Coronary artery (tissue), 2 donors: ENCODE measurements around the gene MTERF1.
"Not testable (repeated sequence)": the region's sequence is repeated elsewhere in the genome, so short reads cannot be mapped to it uniquely, and the experiment has no call there.

Source experiments
- DNase-seq: peaks from one replicate; pipeline ENCODE4 v3.0.0-alpha.2; 2017; ENCODE audit warnings: low spot score
- H3K27ac ChIP-seq, 2 donors: fragments of 200-600 bp; sonication (generic); one replicate each; pipeline ENCODE4 v1.5.1; 2016 to 2019
- H3K4me3 ChIP-seq: fragments of 200-600 bp; sonication (generic); 2 replicates; pipeline ENCODE4 v1.5.1; 2016; ENCODE audit warnings: mild to moderate bottlenecking, moderate library complexity
- TF ChIP-seq, protein P1 (sequence below): fragments of 200-600 bp; sonication (generic); IDR thresholded peaks from one replicate; pipeline ENCODE4 v1.5.1; 2019; ENCODE audit warnings: antibody characterized with exemption

Gene MTERF1

DNA sequence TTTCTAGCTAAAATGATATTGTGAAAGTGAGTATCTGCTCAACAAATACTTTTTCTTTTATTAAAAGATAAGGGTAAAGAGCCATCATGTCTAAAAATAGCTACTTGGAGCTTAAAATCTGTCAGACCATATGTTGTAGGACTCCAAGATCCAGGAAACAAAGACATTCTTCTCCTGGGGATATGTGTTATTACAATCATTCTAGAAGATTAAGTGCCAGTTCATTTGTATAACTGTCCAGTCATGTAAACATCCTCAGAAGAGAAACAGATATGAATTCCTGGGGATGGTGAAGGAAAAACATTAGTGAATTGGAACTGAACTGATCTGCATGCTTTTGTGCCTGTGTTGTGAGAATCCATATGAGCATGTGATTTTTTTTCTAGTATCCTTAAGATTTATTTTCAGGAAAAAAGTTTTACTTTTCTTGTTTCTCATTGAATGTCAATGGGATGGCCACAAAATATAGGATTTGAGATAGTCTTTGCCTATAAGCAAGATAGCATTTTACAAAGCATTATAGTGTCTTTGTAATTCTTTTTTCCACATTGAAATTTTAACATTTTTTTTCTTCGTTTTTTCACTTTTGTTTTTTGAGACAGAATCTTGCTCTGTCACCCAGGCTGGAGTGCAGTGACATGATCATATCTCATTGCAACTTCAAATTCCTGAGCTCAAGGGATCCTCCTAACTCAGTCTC lies 14.4 kb upstream of the MTERF1 start:
- H3K4me3 ChIP-seq, result no peak overlapping the region
- DNase-seq, result no peak
- TF ChIP-seq, protein P1, sequence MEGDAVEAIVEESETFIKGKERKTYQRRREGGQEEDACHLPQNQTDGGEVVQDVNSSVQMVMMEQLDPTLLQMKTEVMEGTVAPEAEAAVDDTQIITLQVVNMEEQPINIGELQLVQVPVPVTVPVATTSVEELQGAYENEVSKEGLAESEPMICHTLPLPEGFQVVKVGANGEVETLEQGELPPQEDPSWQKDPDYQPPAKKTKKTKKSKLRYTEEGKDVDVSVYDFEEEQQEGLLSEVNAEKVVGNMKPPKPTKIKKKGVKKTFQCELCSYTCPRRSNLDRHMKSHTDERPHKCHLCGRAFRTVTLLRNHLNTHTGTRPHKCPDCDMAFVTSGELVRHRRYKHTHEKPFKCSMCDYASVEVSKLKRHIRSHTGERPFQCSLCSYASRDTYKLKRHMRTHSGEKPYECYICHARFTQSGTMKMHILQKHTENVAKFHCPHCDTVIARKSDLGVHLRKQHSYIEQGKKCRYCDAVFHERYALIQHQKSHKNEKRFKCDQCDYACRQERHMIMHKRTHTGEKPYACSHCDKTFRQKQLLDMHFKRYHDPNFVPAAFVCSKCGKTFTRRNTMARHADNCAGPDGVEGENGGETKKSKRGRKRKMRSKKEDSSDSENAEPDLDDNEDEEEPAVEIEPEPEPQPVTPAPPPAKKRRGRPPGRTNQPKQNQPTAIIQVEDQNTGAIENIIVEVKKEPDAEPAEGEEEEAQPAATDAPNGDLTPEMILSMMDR, result no peak

DNA sequence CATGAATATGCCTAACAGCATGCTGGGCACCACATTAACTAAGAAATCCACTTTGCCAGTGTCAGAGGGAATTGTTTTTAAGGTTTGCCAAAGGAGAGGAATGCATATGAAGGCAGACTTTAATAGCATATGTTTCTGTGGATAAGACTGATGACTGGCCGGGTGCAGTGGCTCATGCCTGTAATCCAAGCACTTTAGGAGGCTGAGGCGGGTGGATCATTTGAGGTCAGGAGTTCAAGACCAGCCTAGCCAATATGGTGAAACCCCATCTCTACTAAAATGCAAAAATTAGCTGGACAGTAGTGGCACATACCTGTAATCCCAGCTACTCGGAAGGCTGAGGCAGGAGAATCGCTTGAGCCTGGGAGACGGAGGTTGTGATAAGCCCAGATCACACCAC lies 13.2 kb upstream of the MTERF1 start:
- DNase-seq, H3K4me3 ChIP-seq, H3K27ac ChIP-seq: not testable (repeated sequence)

More for the DNA sequence above, 14.4 kb upstream of the MTERF1 start:
- H3K27ac ChIP-seq, result no peak overlapping the region

DNA sequence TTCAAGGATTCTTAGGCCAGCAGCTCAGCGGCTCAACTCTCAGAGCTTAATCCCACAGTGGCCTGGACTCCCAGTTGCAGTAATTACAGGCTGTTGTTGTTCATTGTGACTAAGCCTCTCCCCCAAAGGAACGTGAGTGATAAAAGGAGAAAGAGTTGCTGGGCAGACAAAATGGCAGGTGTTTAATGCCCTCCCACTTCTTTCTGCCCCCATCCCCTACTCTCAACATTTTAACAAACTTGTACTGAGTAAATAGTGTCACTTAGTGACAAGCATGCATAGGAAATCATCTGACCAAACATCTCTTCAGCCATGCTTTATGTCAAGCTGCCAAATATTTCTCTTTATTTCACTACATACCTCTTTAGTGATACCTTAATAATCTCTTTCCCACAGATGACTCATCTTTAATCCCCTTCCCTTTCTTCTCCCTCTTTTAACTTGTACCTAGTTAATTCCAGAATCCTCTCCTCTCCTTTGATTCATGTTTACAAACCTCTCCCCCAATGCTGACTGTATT lies 12.4 kb upstream of the MTERF1 start:
- no peak for DNase-seq
- TF ChIP-seq, protein P1, result no peak
- no peak overlapping the region for H3K27ac ChIP-seq
- no peak overlapping the region for H3K4me3 ChIP-seq

DNA sequence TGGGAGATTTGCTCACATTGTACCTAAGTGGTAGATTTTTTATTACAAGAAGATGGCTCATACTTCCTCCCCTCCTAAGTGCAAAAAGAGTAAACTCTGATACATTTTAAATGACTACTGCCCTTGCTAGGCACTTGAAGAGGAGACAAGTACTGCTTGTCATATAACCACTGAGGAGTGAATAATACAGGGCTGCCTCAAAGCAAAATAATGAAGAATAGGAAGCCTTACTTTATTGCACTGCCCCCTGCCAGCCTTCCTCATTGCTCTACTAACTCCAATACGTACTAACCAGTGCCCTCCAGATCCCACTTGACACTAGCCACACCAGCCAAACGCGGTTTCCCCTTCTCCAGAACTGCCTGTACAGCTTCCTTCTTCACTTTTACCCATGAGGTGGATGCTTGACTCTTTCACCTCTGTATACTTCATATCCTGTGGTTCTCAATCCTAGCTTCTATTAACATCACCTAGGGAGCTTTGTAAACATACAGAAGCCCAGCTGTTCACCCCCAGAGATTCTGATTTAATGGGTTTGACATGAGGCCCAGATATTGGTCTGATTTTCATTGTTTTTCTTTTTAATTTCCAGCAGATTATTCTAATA lies 11.7 kb upstream of the MTERF1 start:
- Histone ChIP-seq H3K4me3 (no peak overlapping the region), H3K27ac (no peak overlapping the region)
- TF ChIP-seq, protein P1, result no peak
- no peak for DNase-seq

DNA sequence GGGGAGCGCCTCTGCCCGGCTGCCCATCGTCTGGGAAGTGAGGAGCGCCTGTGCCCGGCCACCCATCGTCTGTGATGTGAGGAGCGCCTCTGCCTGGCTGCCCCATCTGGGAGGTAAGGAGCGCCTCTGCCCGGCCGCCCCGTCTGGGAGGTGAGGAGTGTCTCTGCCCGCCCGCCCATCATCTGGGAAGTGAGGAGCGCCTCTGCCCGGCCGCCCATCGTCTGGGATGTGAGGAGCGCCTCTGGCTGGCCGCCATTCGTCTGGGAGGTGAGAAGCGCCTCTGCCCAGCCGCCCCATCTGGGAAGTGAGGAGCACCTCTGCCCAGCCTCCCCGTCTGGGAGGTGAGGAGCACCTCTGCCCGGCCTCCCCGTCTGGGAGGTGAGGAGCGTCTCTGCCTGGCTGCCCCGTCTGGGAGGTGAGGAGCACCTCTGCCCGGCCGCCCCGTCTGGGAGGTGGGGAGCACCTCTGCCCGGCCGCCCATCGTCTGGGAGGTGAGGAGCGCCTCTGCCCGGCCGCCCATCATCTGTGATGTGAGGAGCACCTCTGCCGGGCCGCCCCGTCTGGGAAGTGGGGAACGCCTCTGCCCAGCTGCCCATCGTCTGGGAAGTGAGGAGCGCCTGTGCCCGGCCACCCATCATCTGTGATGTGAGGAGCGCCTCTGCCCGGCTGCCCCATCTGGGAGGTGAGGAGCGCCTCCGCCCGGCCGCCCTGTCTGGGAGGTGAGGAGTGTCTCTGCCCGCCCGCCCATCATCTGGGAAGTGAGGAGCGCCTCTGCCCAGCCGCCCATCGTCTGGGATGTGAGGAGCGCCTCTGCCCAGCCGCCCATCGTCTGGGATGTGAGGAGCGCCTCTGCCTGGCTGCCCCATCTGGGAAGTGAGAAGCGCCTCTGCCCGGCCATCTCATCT lies 8.0 kb upstream of the MTERF1 start:
- DNase-seq, H3K27ac ChIP-seq, H3K4me3 ChIP-seq: not testable (repeated sequence)

DNA sequence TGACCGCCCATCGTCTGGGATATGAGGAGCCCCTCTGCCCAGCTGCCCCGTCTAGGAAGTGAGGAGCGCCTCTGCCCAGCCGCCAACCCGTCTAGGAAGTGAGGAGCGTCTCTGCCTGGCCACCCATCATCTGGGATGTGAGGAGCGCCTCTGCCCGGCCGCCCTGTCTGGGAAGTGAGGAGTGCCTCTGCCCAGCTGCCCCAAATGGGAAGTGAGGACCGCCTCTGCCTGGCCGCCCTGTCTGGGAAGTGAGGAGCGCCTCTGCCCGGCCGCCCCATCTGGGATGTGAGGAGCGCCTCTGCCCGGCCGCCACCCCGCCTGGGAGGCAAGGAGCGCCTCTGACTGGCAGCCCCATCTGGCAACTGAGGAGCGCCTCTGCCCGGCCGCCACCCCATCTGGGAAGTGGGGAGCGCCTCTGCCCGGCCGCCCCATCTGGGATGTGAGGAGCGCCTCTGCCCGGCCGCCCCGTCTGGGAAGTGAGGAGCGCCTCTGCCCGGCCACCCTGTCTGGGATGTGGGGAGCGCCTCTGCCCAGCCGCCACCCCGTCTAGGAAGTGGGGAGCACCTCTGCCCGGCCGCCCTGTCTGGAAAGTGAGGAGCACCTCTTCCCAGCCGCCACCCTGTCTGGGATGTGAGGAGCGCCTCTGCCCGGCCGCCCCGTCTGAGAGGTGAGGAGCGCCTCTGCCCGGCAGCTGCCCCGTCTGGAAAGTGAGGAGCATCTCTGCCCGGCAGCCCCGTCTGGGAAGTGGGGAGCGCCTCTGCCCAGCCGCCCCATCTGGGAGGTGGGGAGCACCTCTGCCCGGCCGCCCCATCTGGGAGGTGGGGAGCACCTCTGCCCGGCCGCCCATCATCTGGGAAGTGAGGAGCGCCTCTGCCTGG lies 7.1 kb upstream of the MTERF1 start:
- not testable (repeated sequence) for H3K4me3 ChIP-seq, H3K27ac ChIP-seq, DNase-seq

DNA sequence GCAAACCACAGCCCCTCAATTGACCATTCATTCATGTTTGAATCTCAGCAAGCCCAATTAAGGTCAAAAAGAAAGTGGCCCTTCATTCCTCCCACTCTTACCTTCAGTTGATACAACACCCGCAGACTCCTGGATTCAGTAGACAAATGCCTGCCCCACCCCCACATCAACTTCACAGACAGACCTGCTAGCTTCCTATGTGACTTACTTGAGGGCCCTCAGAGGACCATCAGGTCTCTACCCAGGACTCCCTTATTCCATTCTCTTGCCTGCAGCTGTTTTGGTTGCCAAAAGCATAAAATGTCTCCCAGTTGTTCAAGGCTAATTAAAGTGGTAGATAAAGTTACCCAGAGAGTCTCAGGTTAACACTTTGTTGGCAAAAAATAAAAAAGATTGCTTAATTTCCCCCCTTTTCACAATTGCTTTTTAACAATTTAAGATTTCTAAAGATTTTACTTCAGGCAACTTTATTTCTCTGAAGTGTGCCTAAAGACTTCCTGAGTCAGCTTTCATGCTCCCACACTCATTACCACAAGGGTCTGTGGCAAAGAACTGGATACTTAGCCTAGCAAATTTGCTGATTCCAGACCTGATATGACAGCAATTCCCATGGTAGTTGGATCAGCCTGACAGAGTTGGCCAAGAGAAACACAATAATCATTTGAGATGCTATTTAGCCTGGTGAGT lies 3.3 kb upstream of the MTERF1 start:
- TF ChIP-seq, protein P1, result no peak
- H3K27ac ChIP-seq, result no peak overlapping the region
- no peak for DNase-seq
- no peak overlapping the region for H3K4me3 ChIP-seq
